ENCODE data around the gene ERCC6. TPM values are rescaled to one million over a fixed set of nuclear protein-coding genes. Genes with fewer than 3 reads are reported as not detected.

The ERCC6 gene
- total RNA-seq, 1 experiment from 2014 or later = 3.2 TPM

- Histone ChIP-seq H3K36me3 (replicated peaks; ENCODE audit: control insufficient read depth, insufficient read depth, low read length) (no peaks in the 10 kb centered on the region; the same call in 1 of the 2 replicates), H3K27me3 (ENCODE audit: control insufficient read depth, insufficient read depth, low read length) (no peaks in the 10 kb centered on the region), H3K4me3 (ENCODE audit: insufficient read depth, low read depth, low read length) (no peak overlapping the region)
- DNase-seq = no peak
These were observed 60.1 kb downstream of the ERCC6 start for GRCh38 chr10:49478819-49479218.

GRCh38 chr10:49474901-49475300, 64.0 kb downstream of the ERCC6 start:
- Histone ChIP-seq H3K27me3 (ENCODE audit: control insufficient read depth, insufficient read depth, low read length) (no peaks in the 10 kb centered on the region), H3K4me3 (ENCODE audit: insufficient read depth, low read depth, low read length) (no peak overlapping the region), H3K36me3 (replicated peaks; ENCODE audit: control insufficient read depth, insufficient read depth, low read length) (no peaks in the 10 kb centered on the region; the same call in none of the 2 replicates)
- DNase-seq = no peak

GRCh38 chr10:49471532-49471931, 67.4 kb downstream of the ERCC6 start:
- DNase-seq = no peak
- Histone ChIP-seq H3K36me3 (replicated peaks; ENCODE audit: control insufficient read depth, insufficient read depth, low read length) (no peaks in the 10 kb centered on the region; the same call in none of the 2 replicates), H3K27me3 (ENCODE audit: control insufficient read depth, insufficient read depth, low read length) (no peaks in the 10 kb centered on the region), H3K4me3 (ENCODE audit: insufficient read depth, low read depth, low read length) (no peak overlapping the region)

GRCh38 chr10:49465736-49466135, 73.2 kb downstream of the ERCC6 start:
- no peak overlapping the region for H3K4me3 ChIP-seq (ENCODE audit: insufficient read depth, low read depth, low read length)
- no peaks in the 10 kb centered on the region for H3K36me3 ChIP-seq (replicated peaks; ENCODE audit: control insufficient read depth, insufficient read depth, low read length)
- no peaks in the 10 kb centered on the region for H3K27me3 ChIP-seq (ENCODE audit: control insufficient read depth, insufficient read depth, low read length)
- DNase-seq = no peak

Other genes with a start within 250 kb of the ERCC6 start
- gene C10orf71, start 240.0 kb downstream of the ERCC6 start, total RNA-seq (2014; rRNA removed; shearing (Covaris generic)) = not detected in 2 replicates
- not detected in 2 replicates for gene DRGX, start 143.0 kb downstream of the ERCC6 start, total RNA-seq (2014; rRNA removed; shearing (Covaris generic))
- not detected in 2 replicates for gene SLC18A3, start 71.2 kb upstream of the ERCC6 start, total RNA-seq (2014; rRNA removed; shearing (Covaris generic))
- not detected in 2 replicates for gene CHAT, start 74.9 kb upstream of the ERCC6 start, total RNA-seq (2014; rRNA removed; shearing (Covaris generic))
- not detected in 2 replicates for gene C10orf53, start 140.5 kb upstream of the ERCC6 start, total RNA-seq (2014; rRNA removed; shearing (Covaris generic))
- 26.3 and 31.9 TPM in 2 replicates for gene OGDHL, start 223.2 kb upstream of the ERCC6 start, total RNA-seq (2014; rRNA removed; shearing (Covaris generic))

Data from H7 (cell line).